Upper lobe of left lung (tissue), 4 donors: Measurements from ENCODE around the gene SLC35C1.

ENCODE experiments used
- CTCF ChIP-seq, 6 experiments: fragments of 450-650 bp in 4 of 6; fragments of 200-600 bp in 2 of 6; sonication (generic) in 2 of 6; IDR thresholded peaks; one replicate each; pipeline ENCODE4 v1.5.1; 2016 to 2019; ENCODE audit warnings: antibody characterized with exemption in 6 of 6
- EP300 ChIP-seq, 4 donors: sonication (generic); formaldehyde crosslinking; IDR thresholded peaks; one replicate each; pipeline ENCODE4 v1.5.1; 2017; ENCODE audit warnings: antibody characterized with exemption in 4 of 4, control low read depth in 2 of 4
- POLR2A ChIP-seq, 4 donors: fragments of 450-650 bp; IDR thresholded peaks; one replicate each; pipeline ENCODE4 v1.5.1; 2016 to 2017; ENCODE audit warnings: antibody characterized with exemption in 4 of 4, mild to moderate bottlenecking in 2 of 4
- POLR2AphosphoS5 ChIP-seq, 2 donors: sonication (generic); formaldehyde crosslinking; IDR thresholded peaks; one replicate each; pipeline ENCODE4 v1.5.1; 2017; ENCODE audit warnings: antibody characterized with exemption in 2 of 2

- no peak for TF ChIP-seq CTCF (IDR thresholded peaks at IDR 0.05)
- no peak for TF ChIP-seq POLR2AphosphoS5 (IDR thresholded peaks at IDR 0.05)
- no peak for TF ChIP-seq POLR2A (IDR thresholded peaks at IDR 0.05)
- TF ChIP-seq EP300 (IDR thresholded peaks at IDR 0.05): no peak
Measured at GRCh38 chr11:45799562-45799961, 5.4 kb upstream of the SLC35C1 start.
